B cell (primary cell): Measurements from ENCODE around the gene WIPF1. TPM values are rescaled to one million over a fixed set of nuclear protein-coding genes. Genes with fewer than 3 reads are reported as not detected.

Source experiments
- ATAC-seq: fragments of 200-7000 bp; cut with Tn5 transposase; one replicate; pipeline ENCODE4 v1.10.0; 2021; ENCODE audit warnings: low read depth, mild to moderate bottlenecking, moderate number of reproducible peaks, moderate library complexity
- CTCF ChIA-PET: fragments of 350-600 bp; sonication (Branson Sonifier 250); formaldehyde crosslinking; loops from one replicate; lab custom pipeline; 2021; ENCODE audit warnings: antibody characterized with exemption, inconsistent platforms; lab: Charles Lee
- POLR2A ChIA-PET: fragments of 350-600 bp; sonication (Branson Sonifier 250); formaldehyde crosslinking; loops from one replicate; lab custom pipeline; 2021; ENCODE audit warnings: antibody characterized with exemption; lab: Charles Lee
- DNase-seq: peaks from one replicate; pipeline ENCODE4 v3.0.0; 2013
- H2AFZ ChIP-seq: 2 replicates; pipeline ENCODE4 v1.6.1; 2012; ENCODE audit warnings: mild to moderate bottlenecking, low read depth, low read length; ENCODE audit not compliant: insufficient read depth, poor library complexity, severe bottlenecking
- H3K27ac ChIP-seq, 2 donors: 1 replicate in 1 of 2; 2 replicates in 1 of 2; pipeline ENCODE4 v1.5.1; 2012 to 2013; ENCODE audit warnings: low read length in 2 of 2, mild to moderate bottlenecking in 2 of 2, moderate library complexity in 1 of 2
- H3K27me3 ChIP-seq, 4 experiments: fragments of 200-600 bp in 1 of 4; sonication (generic) in 1 of 4; replicated peaks in 1 of 4; 1 replicate in 2 of 4; 2 replicates in 2 of 4; pipeline versions ENCODE4 v1.6.1 to v1.7.0; 2013 to 2016; ENCODE audit warnings: low read length in 3 of 4, mild to moderate bottlenecking in 2 of 4, mixed read lengths in 1 of 4, moderate library complexity in 1 of 4; ENCODE audit not compliant: insufficient read depth in 4 of 4, control insufficient read depth in 3 of 4; ENCODE audit errors: control extremely low read depth in 1 of 4
- H3K36me3 ChIP-seq, 2 experiments: replicated peaks in 1 of 2; 1 replicate in 1 of 2; 2 replicates in 1 of 2; pipeline versions ENCODE4 v1.6.1 to v1.7.1; 2013; ENCODE audit warnings: low read length in 1 of 2; ENCODE audit not compliant: insufficient read depth in 2 of 2, control insufficient read depth in 1 of 2; ENCODE audit errors: control extremely low read depth in 1 of 2, extremely low read depth in 1 of 2
- H3K4me1 ChIP-seq, 2 donors: fragments of 200-600 bp in 1 of 2; sonication (generic) in 1 of 2; 1 replicate in 1 of 2; 2 replicates in 1 of 2; pipeline versions ENCODE4 v1.5.1 to v1.6.1; 2013 to 2017; ENCODE audit warnings: low read length in 2 of 2; ENCODE audit not compliant: control insufficient read depth in 2 of 2, insufficient read depth in 2 of 2
- H3K4me2 ChIP-seq: replicated peaks from 2 replicates; pipeline ENCODE3; 2012; ENCODE audit warnings: mild to moderate bottlenecking, low read depth, low read length; ENCODE audit not compliant: poor library complexity, severe bottlenecking
- H3K4me3 ChIP-seq, 5 experiments: fragments of 200-600 bp in 1 of 5; sonication (generic) in 1 of 5; 1 replicate in 3 of 5; 2 replicates in 2 of 5; pipeline versions ENCODE4 v1.5.1 to v1.7.0; 2011 to 2016; ENCODE audit warnings: low read length in 4 of 5, mild to moderate bottlenecking in 4 of 5, low read depth in 2 of 5, control low read depth in 1 of 5, moderate library complexity in 1 of 5; ENCODE audit not compliant: insufficient read depth in 1 of 5; ENCODE audit errors: control extremely low read depth in 1 of 5, extremely low read depth in 1 of 5
- H3K79me2 ChIP-seq: fragments of 200-600 bp; sonication (generic); one replicate; pipeline ENCODE4 v1.6.0; 2016; ENCODE audit warnings: low read length; ENCODE audit not compliant: control insufficient read depth, insufficient read depth
- H3K9ac ChIP-seq: fragments of 200-600 bp; sonication (generic); 2 replicates; pipeline ENCODE4 v1.6.1; 2017; ENCODE audit warnings: mild to moderate bottlenecking, low read length, moderate library complexity
- H3K9me3 ChIP-seq, 3 donors: one replicate each; pipeline versions ENCODE4 v1.6.1 to v1.7.1; 2013; ENCODE audit warnings: low read length in 2 of 3; ENCODE audit not compliant: control insufficient read depth in 2 of 3, insufficient read depth in 1 of 3; ENCODE audit errors: control extremely low read depth in 1 of 3
- H4K20me1 ChIP-seq: 2 replicates; pipeline ENCODE4 v1.6.0; 2012; ENCODE audit warnings: mild to moderate bottlenecking, low read length; ENCODE audit not compliant: insufficient read depth, control insufficient read depth, poor library complexity, severe bottlenecking
- H3K27ac Mint-ChIP-seq: one replicate; pipeline ENCODE4 v1.8.0; 2021; ENCODE audit warnings: mixed read lengths
- H3K27me3 Mint-ChIP-seq: one replicate; pipeline ENCODE4 v1.8.0; 2021; ENCODE audit warnings: mixed read lengths
- H3K4me1 Mint-ChIP-seq: one replicate; pipeline ENCODE4 v1.8.0; 2021; ENCODE audit warnings: mixed read lengths
- H3K4me3 Mint-ChIP-seq: one replicate; pipeline ENCODE4 v1.8.0; 2021; ENCODE audit warnings: mixed read lengths
- H3K9me3 Mint-ChIP-seq: one replicate; pipeline ENCODE4 v1.8.0; 2022; ENCODE audit warnings: mixed read lengths; ENCODE audit not compliant: insufficient read depth
- EZH2 ChIP-seq: IDR thresholded peaks from 2 replicates; pipeline ENCODE4 v1.6.1; 2012; ENCODE audit warnings: borderline replicate concordance, low read depth, mild to moderate bottlenecking, moderate library complexity, low read length; ENCODE audit not compliant: insufficient read depth, poor library complexity, severe bottlenecking
- WGBS: methylation state at CpG from one replicate; pipeline ENCODE4 v1.1.5; 2013; ENCODE audit warnings: missing lambda C conversion rate; ENCODE audit not compliant: insufficient coverage; 5-methylcytosine and 5-hydroxymethylcytosine counted together
- intact Hi-C: fragments of 100-400 bp; cut with micrococcal nuclease; formaldehyde crosslinking; loops from one replicate; pipeline ENCODE4 v1.10.0; 2022
- polyA plus RNA-seq: library from polyadenylated mRNA; depleted of rRNA; stranded (reverse); fragments of >200 nt; gene quantifications from 2 replicates; pipeline ENCODE4 v1.2.3, GENCODE V29; 2012
- total RNA-seq, 2 donors: library from RNA; stranded (reverse); fragments of 120-200 nt in 1 of 2; gene quantifications; 1 replicate in 1 of 2; 2 replicates in 1 of 2; pipeline versions ENCODE4 v1.2.3 to v1.2.4, GENCODE V29; 2013 to 2022
- TF ChIP-seq, protein P1 (sequence below): fragments of 200-600 bp; IDR thresholded peaks from one replicate; pipeline ENCODE4 v1.8.0; 2022; ENCODE audit warnings: antibody characterized with exemption, mild to moderate bottlenecking

WIPF1 gene
- total and polyA plus RNA-seq, 2 donors (not counting 1 experiment from before 2014, with no cell fraction given) = 137 to 390 TPM

DNA sequence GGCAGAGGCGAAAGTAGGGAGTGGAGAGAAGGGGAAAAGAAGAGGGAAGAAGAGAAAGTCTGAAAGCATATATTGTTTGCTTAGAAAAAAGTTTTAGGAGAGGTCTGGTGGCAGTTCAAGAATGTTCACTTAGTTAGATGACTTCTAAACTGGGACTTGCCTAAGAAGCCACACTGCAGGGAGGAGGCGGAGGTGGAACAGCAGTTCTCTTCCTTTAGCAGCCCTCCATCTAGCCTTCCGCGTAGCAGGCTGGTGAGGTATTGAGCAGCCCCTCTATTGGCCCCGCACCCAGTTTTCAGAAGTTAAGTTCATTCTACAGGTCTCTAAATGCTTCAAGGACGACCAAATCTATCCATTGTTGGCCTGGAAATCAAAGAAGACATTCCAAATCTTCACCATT is 31.9 kb upstream of the WIPF1 start:
- Histone ChIP-seq H3K9me3 (no peaks in the 10 kb centered on the region), H3K27ac (peak overlapping the region in 1 of 2 donors; percentile 72), H3K4me3 (no peak overlapping the region), H3K36me3 (peaks cover 13 to 65% of the 10 kb centered on the region in 2 experiments), H3K79me2 (peaks cover 95% of the 10 kb centered on the region), H3K9ac (no peak overlapping the region), H3K4me2 (no peak overlapping the region), H3K4me1 (peaks cover 56 to 66% of the 10 kb centered on the region in 2 donors), H2AFZ (no peak overlapping the region), H4K20me1 (peaks cover 53% of the 10 kb centered on the region), H3K27me3 (no peaks in the 10 kb centered on the region)
- Mint-ChIP-seq H3K4me1 (peaks cover 77% of the 10 kb centered on the region), H3K9me3 (no peaks in the 10 kb centered on the region), H3K27ac (peak overlapping the region; percentile 62), H3K27me3 (no peaks in the 10 kb centered on the region), H3K4me3 (no peak overlapping the region)
- ATAC-seq (no peak), DNase-seq (no peak)
- CTCF ChIA-PET = interaction anchor here (1.3 kb wide), 1 partner anchor 17 kb away, joined by 3 read pairs; no protein-coding TSS in a partner anchor
- 98% methylated on average over 6 of the region's 6 CpGs for WGBS
- no peak for TF ChIP-seq EZH2
- TF ChIP-seq, protein P1, sequence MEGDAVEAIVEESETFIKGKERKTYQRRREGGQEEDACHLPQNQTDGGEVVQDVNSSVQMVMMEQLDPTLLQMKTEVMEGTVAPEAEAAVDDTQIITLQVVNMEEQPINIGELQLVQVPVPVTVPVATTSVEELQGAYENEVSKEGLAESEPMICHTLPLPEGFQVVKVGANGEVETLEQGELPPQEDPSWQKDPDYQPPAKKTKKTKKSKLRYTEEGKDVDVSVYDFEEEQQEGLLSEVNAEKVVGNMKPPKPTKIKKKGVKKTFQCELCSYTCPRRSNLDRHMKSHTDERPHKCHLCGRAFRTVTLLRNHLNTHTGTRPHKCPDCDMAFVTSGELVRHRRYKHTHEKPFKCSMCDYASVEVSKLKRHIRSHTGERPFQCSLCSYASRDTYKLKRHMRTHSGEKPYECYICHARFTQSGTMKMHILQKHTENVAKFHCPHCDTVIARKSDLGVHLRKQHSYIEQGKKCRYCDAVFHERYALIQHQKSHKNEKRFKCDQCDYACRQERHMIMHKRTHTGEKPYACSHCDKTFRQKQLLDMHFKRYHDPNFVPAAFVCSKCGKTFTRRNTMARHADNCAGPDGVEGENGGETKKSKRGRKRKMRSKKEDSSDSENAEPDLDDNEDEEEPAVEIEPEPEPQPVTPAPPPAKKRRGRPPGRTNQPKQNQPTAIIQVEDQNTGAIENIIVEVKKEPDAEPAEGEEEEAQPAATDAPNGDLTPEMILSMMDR = no peak
- POLR2A ChIA-PET = no interaction called here
- intact Hi-C loops = no loop called here

GRCh38 chr2:174628528-174629169 is 31.0 kb upstream of the WIPF1 start:
- no peak overlapping the region for H3K4me3 Mint-ChIP-seq
- no peak for ATAC-seq
- H3K4me1 Mint-ChIP-seq = peaks cover 84% of the 10 kb centered on the region
- peaks cover 15 to 70% of the 10 kb centered on the region in 2 experiments for H3K36me3 ChIP-seq
- peak overlapping the region; percentile 12 for H3K27ac Mint-ChIP-seq
- H3K27ac ChIP-seq = peak overlapping the region in 1 of 2 donors; percentile 72
- no peak overlapping the region for H2AFZ ChIP-seq
- no peak for DNase-seq
- POLR2A ChIA-PET = no interaction called here
- H3K4me3 ChIP-seq = no peak overlapping the region
- WGBS = 100% methylated on average over 1 of the region's 2 CpGs
- intact Hi-C loops = no loop called here
- peaks cover 53% of the 10 kb centered on the region for H4K20me1 ChIP-seq
- H3K4me1 ChIP-seq = peaks cover 63 to 74% of the 10 kb centered on the region in 2 donors
- H3K9me3 Mint-ChIP-seq = no peaks in the 10 kb centered on the region
- no peak overlapping the region for H3K9ac ChIP-seq
- TF ChIP-seq, protein P1 = no peak
- no peak for TF ChIP-seq EZH2
- peaks cover 97% of the 10 kb centered on the region for H3K79me2 ChIP-seq
- H3K27me3 ChIP-seq = no peaks in the 10 kb centered on the region
- no peak overlapping the region for H3K4me2 ChIP-seq
- no peaks in the 10 kb centered on the region for H3K9me3 ChIP-seq
- CTCF ChIA-PET = interaction anchor here (1.3 to 2.1 kb wide), 2 partner anchors 16 to 51 kb away, joined by 3 to 7 read pairs; no protein-coding TSS in a partner anchor
- no peaks in the 10 kb centered on the region for H3K27me3 Mint-ChIP-seq
